GM10266 (cell line): ENCODE data around the gene PIF1.

Experiments used
- DNase-seq: peaks from one replicate; pipeline ENCODE4 v3.0.0; 2012; ENCODE audit errors: extremely low spot score
- CTCF ChIP-seq: IDR thresholded peaks from 2 replicates; pipeline ENCODE4 v1.5.1; 2012; ENCODE audit warnings: mild to moderate bottlenecking, low read depth; ENCODE audit not compliant: control insufficient read depth, insufficient read depth; ENCODE audit errors: missing control alignments

PIF1 gene

GRCh38 chr15:64772488-64772887 lies 53.0 kb downstream of the PIF1 start:
- DNase-seq: no peak
- no peak for TF ChIP-seq CTCF

- no peak for DNase-seq
- TF ChIP-seq CTCF: no peak
These were observed 54.8 kb downstream of the PIF1 start for GRCh38 chr15:64770626-64771025.

- no peak for TF ChIP-seq CTCF
- DNase-seq: no peak
These were observed 58.2 kb downstream of the PIF1 start for GRCh38 chr15:64767203-64767602.

GRCh38 chr15:64766058-64766457 lies 59.4 kb downstream of the PIF1 start:
- no peak for TF ChIP-seq CTCF
- DNase-seq: no peak
